ENCODE results near the gene IQGAP2.
"Not testable (repeated sequence)": the region's sequence is repeated elsewhere in the genome, so short reads cannot be mapped to it uniquely, and the experiment has no call there.

Gene IQGAP2

DNA sequence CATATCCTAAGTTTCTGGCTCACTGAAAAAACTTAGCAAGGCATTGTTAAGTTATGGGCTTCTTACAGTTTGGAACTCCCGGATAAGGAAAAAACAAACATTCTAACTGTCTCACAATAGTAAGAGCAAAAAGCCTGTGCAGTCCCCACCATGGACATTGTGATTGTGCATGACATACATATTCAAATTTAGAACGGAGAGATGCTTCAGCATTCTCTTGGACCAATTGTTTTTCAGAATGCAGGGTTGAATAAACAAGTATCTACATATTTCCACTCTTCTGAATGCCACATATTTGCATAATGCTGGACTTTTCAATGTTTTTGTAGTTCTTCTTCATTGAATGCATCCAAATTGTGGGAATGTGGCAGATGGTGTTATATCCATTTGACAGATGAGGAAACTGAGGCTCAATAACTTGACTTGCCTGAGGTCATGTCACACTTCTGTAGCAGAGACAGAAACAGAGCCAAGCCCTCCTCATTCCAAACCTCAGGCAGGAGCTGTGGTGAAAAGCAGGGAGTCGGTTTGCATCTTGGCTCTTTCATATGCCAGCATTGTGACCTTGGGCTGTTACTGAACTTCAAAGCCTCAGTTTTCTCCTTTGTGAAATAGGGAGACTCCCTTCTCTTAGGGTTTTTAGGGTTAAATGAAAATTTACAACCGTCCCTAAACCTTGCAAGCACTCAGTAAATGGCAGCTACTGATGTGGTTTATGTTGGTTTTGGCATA, 95.1 kb downstream of the IQGAP2 start:
- no peak overlapping the region for H3K4me3 ChIP-seq (ENCODE audit: low read depth in 1 of 2, low read length in 2 of 2)
- no peak overlapping the region for H3K27ac ChIP-seq (ENCODE audit: low read depth, low read length)
- no peaks in the 10 kb centered on the region for H3K27me3 ChIP-seq (ENCODE audit: control insufficient read depth in 1 of 2, insufficient read depth in 2 of 2, low read length in 2 of 2)
- no peak overlapping the region for H3K9ac ChIP-seq (ENCODE audit: low read length)
- no peaks in the 10 kb centered on the region for H3K36me3 ChIP-seq (ENCODE audit: insufficient read depth, low read length)
- no peaks in the 10 kb centered on the region for H3K4me1 ChIP-seq (ENCODE audit: insufficient read depth, low read length)
- H3K9me3 ChIP-seq (ENCODE audit: low read length), result no peaks in the 10 kb centered on the region

DNA sequence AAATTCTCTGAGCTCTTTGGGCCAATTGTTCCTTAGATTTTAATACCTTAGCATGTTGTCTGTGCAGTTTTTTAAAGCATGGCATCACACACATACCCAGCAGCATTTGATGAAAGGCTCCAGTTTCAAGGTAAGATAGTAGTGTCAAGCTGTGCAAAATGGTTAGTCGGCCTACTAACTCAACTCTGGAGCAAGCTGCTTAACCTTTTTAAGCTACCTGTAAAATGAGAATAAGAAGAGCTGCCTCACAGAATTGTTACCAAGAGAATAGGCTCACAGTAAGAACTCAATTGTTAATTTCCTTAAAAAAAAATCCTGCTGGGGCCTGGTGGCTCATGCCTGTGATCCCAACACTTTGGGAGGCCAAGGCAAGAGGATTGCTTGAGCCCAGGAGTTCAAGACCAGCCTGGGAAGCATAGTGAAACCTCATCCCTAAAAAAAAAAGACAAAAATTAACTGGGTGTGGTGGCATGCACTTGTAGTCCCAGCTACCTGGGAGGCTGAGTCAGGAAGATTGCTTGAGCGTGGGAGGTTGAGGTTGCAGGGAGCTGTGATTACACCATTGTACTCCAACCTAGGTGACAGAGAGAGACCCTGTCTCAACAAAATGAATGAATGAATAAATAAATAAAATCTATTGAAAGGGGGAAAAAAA, 96.5 kb downstream of the IQGAP2 start:
- Histone ChIP-seq H3K9me3 (ENCODE audit: low read length) (no peaks in the 10 kb centered on the region), H3K4me3 (ENCODE audit: low read depth in 1 of 2, low read length in 2 of 2) (no peak overlapping the region), H3K27ac (ENCODE audit: low read depth, low read length) (no peak overlapping the region), H3K9ac (ENCODE audit: low read length) (no peak overlapping the region), H3K4me1 (ENCODE audit: insufficient read depth, low read length) (no peaks in the 10 kb centered on the region), H3K27me3 (ENCODE audit: control insufficient read depth in 1 of 2, insufficient read depth in 2 of 2, low read length in 2 of 2) (no peaks in the 10 kb centered on the region), H3K36me3 (ENCODE audit: insufficient read depth, low read length) (no peaks in the 10 kb centered on the region)

DNA sequence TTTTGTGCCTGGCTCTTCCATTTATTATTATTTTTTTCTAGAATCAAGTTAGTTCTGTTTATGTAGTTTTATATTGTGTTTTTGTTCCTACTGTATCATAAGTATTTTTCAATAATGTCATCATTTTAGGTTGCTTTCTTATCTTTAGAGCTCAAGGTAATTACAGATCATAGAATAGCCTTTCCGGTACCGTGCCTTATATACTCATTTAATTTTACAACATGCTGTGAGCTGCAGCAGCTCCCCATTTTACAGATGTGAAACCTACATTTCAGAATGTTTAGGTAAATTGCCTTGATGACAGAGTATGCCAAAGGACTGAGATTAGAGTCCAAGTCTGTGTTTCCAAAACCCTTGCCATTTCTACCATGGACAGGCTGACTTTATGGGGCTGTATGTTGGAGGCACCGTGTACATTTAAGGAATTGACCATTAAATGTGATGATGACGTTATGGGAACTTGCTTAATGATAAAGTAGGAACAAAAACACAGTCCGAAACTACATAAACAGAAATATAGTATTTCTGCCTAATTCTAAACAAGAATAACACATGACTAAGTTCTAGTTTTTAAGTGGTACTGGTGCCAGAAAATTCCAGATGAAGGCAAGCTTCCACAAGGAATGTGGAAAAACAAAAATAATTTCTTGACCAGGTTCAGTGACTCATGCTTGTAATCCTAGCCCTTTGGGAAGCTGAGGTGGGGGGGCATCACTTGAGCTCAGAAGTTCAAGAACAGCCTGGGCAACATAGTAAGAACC, 97.7 kb downstream of the IQGAP2 start:
- H3K9me3 ChIP-seq (ENCODE audit: low read length), result no peaks in the 10 kb centered on the region
- H3K4me1 ChIP-seq (ENCODE audit: insufficient read depth, low read length), result no peaks in the 10 kb centered on the region
- no peak overlapping the region for H3K27ac ChIP-seq (ENCODE audit: low read depth, low read length)
- no peaks in the 10 kb centered on the region for H3K36me3 ChIP-seq (ENCODE audit: insufficient read depth, low read length)
- H3K4me3 ChIP-seq (ENCODE audit: low read depth in 1 of 2, low read length in 2 of 2), result no peak overlapping the region
- no peak overlapping the region for H3K9ac ChIP-seq (ENCODE audit: low read length)
- no peaks in the 10 kb centered on the region for H3K27me3 ChIP-seq (ENCODE audit: control insufficient read depth in 1 of 2, insufficient read depth in 2 of 2, low read length in 2 of 2)

DNA sequence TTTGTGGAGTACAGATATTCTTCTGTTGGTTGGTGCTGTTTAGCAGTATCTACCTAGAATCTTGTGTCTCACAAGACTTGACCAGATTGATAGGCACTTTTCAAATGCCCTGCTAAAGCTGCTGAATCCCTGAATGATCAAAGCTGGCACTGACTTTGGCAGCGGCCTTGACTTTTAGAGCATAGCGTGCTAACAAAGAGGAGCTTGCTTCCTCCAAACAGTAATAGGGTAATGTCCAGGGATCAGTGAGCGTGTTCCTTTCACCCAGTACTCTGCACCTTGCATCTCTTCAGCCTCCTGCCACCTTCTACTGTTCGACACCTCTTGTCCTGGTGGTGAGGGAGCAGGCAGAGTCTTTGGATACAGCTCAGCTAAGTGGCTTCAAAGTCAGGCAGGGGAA, 100.8 kb downstream of the IQGAP2 start:
- no peak overlapping the region for H3K4me3 ChIP-seq (ENCODE audit: low read depth in 1 of 2, low read length in 2 of 2)
- no peaks in the 10 kb centered on the region for H3K4me1 ChIP-seq (ENCODE audit: insufficient read depth, low read length)
- H3K36me3 ChIP-seq (ENCODE audit: insufficient read depth, low read length), result no peaks in the 10 kb centered on the region
- H3K27me3 ChIP-seq (ENCODE audit: control insufficient read depth in 1 of 2, insufficient read depth in 2 of 2, low read length in 2 of 2), result no peaks in the 10 kb centered on the region
- H3K9ac ChIP-seq (ENCODE audit: low read length), result no peak overlapping the region
- no peak overlapping the region for H3K27ac ChIP-seq (ENCODE audit: low read depth, low read length)
- H3K9me3 ChIP-seq (ENCODE audit: low read length), result no peaks in the 10 kb centered on the region

DNA sequence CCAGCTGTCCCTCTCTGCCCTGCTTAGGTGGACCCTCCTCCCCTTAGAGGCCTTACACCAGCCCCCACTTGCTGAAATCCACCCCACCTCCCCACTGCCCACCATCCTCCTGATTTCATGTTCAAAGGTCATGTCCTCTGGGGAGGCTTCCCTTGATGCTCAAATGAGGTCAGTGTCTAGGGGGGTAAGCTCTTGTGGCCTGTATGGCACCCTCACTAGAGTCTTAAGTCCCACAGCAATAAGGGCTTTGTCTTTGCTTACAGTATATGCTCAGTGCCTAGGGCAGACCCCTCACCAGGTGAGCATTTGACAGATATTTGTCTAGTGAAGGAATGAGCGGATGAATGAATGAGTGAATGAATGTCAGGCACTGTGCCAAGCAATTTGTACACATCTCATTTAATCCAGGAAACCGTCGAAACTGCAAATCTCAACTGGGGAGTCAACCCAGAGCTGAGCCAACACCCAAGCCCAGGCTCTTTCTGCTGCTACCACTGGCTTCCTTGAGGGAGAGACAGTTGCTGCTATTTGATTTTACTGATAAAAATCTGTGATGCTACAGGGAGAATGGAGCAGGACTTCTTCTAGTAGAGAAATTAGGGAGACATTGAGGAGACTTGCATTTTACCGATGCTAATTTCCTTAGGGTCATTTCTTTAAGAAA, 101.9 kb downstream of the IQGAP2 start:
- Histone ChIP-seq H3K9me3 (ENCODE audit: low read length) (no peaks in the 10 kb centered on the region), H3K27me3 (ENCODE audit: control insufficient read depth in 1 of 2, insufficient read depth in 2 of 2, low read length in 2 of 2) (no peaks in the 10 kb centered on the region), H3K27ac (ENCODE audit: low read depth, low read length) (no peak overlapping the region), H3K4me3 (ENCODE audit: low read depth in 1 of 2, low read length in 2 of 2) (no peak overlapping the region), H3K36me3 (ENCODE audit: insufficient read depth, low read length) (no peaks in the 10 kb centered on the region), H3K9ac (ENCODE audit: low read length) (no peak overlapping the region), H3K4me1 (ENCODE audit: insufficient read depth, low read length) (no peaks in the 10 kb centered on the region)

DNA sequence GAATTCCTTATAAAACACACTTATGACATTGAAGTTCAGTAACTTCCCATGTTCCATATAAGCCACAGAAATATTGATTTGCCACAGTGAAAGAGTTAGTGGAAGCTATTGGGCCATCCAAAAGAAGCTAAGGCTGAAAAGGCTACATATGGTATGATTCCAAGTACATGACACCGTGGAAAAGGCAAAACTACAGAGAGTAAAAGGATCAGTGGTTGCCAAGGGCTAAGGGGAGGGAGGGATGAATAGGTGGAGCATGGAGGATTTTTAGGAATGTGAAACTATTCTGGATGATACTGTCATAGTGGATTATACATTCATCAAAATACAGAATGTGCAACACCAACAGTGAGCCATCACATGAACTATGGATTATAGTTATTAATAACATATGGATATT, 110.4 kb downstream of the IQGAP2 start:
- H3K9me3 ChIP-seq (ENCODE audit: low read length), result no peaks in the 10 kb centered on the region
- H3K4me3 ChIP-seq (ENCODE audit: low read depth in 1 of 2, low read length in 2 of 2), result no peak overlapping the region
- H3K4me1 ChIP-seq (ENCODE audit: insufficient read depth, low read length), result no peaks in the 10 kb centered on the region
- H3K27ac ChIP-seq (ENCODE audit: low read depth, low read length), result no peak overlapping the region
- no peak overlapping the region for H3K9ac ChIP-seq (ENCODE audit: low read length)
- H3K27me3 ChIP-seq (ENCODE audit: control insufficient read depth in 1 of 2, insufficient read depth in 2 of 2, low read length in 2 of 2), result no peaks in the 10 kb centered on the region
- no peaks in the 10 kb centered on the region for H3K36me3 ChIP-seq (ENCODE audit: insufficient read depth, low read length)

DNA sequence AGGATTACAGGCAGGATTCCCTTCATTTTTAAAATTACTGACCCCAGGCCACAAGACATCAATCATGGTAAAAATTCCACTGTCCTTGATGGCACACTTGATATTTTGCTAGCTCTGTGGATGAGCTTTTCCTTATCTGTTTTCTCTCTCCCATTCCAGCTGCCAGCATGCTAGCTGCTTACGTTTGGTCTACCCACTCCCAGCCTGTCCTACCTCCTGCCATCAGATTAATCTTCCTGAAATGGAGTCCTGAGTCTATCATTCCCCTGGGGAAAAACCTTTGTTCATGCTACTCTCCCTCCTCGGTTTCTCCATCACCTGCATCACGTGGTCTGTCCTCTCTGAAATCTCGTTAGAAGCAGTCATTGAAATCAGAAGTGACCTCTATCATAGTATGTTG, 111.2 kb downstream of the IQGAP2 start:
- H3K27me3 ChIP-seq (ENCODE audit: control insufficient read depth in 1 of 2, insufficient read depth in 2 of 2, low read length in 2 of 2), result no peaks in the 10 kb centered on the region

DNA sequence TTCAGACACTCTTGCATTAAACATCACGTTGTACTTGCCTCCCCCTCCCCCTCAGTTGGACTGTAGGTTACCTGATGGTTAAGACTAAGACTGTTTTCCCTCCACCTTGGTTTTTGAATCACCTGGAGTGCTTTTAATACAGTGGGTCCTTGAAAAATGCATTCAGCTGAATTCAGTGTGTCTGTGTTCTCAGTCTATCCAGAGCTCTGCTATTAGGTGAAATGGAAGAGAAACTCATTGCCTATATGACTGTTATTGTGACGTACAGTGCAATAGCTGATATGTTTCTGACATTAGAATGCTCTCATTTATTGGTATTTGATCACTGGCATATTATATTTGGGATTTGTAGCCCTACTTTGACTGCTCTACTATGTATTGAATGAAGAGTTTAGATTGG, 111.6 kb downstream of the IQGAP2 start:
- Histone ChIP-seq H3K4me3 (ENCODE audit: low read depth in 1 of 2, low read length in 2 of 2) (no peak overlapping the region), H3K27ac (ENCODE audit: low read depth, low read length) (no peak overlapping the region), H3K27me3 (ENCODE audit: control insufficient read depth in 1 of 2, insufficient read depth in 2 of 2, low read length in 2 of 2) (no peaks in the 10 kb centered on the region), H3K9me3 (ENCODE audit: low read length) (no peaks in the 10 kb centered on the region), H3K4me1 (ENCODE audit: insufficient read depth, low read length) (no peaks in the 10 kb centered on the region), H3K9ac (ENCODE audit: low read length) (no peak overlapping the region), H3K36me3 (ENCODE audit: insufficient read depth, low read length) (no peaks in the 10 kb centered on the region)

More for the DNA sequence above, 111.2 kb downstream of the IQGAP2 start:
- H3K4me3 ChIP-seq (ENCODE audit: low read depth in 1 of 2, low read length in 2 of 2), result no peak overlapping the region
- no peak overlapping the region for H3K27ac ChIP-seq (ENCODE audit: low read depth, low read length)
- H3K36me3 ChIP-seq (ENCODE audit: insufficient read depth, low read length), result no peaks in the 10 kb centered on the region
- H3K4me1 ChIP-seq (ENCODE audit: insufficient read depth, low read length), result no peaks in the 10 kb centered on the region
- no peaks in the 10 kb centered on the region for H3K9me3 ChIP-seq (ENCODE audit: low read length)
- no peak overlapping the region for H3K9ac ChIP-seq (ENCODE audit: low read length)

DNA sequence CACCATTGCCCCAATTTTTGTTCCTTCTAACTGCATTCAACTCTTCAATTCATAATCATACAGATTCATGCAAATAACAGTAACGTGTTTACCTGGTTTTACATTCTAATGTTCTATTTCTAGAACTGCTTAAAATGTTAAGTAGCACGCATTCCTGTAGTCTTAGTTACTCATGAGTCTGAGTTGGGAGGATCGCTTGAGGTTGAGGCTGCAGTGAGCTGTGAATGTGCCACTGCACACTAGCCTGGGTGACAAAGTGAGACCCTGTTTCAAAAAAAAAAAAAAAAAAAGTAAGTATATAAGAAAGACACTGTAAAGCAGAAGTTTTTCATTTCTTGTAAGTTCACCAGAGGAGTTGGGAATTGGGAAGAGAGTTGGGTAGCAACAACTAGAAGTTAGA, 114.2 kb downstream of the IQGAP2 start:
- no peak overlapping the region for H3K4me3 ChIP-seq (ENCODE audit: low read depth in 1 of 2, low read length in 2 of 2)
- H3K36me3 ChIP-seq (ENCODE audit: insufficient read depth, low read length), result no peaks in the 10 kb centered on the region
- H3K9ac ChIP-seq (ENCODE audit: low read length), result no peak overlapping the region
- H3K4me1 ChIP-seq (ENCODE audit: insufficient read depth, low read length), result no peaks in the 10 kb centered on the region
- no peaks in the 10 kb centered on the region for H3K9me3 ChIP-seq (ENCODE audit: low read length)
- no peak overlapping the region for H3K27ac ChIP-seq (ENCODE audit: low read depth, low read length)
- H3K27me3 ChIP-seq (ENCODE audit: control insufficient read depth in 1 of 2, insufficient read depth in 2 of 2, low read length in 2 of 2), result no peaks in the 10 kb centered on the region

DNA sequence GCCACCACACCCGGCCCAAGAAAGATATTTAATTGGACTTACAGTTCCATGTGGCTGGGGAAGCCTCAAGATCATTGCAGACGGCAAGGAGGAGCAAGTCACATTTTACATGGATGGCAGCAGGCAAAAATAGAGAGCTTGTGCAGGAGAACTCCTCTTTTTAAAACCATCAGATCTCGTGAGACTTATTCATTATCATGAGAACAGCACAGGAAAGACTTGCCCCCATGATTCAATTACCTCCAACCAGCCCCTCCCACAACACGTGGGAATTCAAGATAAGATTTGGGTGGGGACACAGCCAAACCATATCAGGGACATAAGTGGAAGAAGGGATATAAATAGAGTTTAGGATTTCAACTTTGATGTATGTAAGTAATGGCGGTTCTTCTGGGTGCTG, 115.2 kb downstream of the IQGAP2 start:
- H3K36me3 ChIP-seq (ENCODE audit: insufficient read depth, low read length); H3K4me1 ChIP-seq (ENCODE audit: insufficient read depth, low read length); H3K27ac ChIP-seq (ENCODE audit: low read depth, low read length); H3K4me3 ChIP-seq (ENCODE audit: low read depth in 1 of 2, low read length in 2 of 2); H3K9ac ChIP-seq (ENCODE audit: low read length); H3K27me3 ChIP-seq (ENCODE audit: control insufficient read depth in 1 of 2, insufficient read depth in 2 of 2, low read length in 2 of 2); H3K9me3 ChIP-seq (ENCODE audit: low read length): not testable (repeated sequence)

DNA sequence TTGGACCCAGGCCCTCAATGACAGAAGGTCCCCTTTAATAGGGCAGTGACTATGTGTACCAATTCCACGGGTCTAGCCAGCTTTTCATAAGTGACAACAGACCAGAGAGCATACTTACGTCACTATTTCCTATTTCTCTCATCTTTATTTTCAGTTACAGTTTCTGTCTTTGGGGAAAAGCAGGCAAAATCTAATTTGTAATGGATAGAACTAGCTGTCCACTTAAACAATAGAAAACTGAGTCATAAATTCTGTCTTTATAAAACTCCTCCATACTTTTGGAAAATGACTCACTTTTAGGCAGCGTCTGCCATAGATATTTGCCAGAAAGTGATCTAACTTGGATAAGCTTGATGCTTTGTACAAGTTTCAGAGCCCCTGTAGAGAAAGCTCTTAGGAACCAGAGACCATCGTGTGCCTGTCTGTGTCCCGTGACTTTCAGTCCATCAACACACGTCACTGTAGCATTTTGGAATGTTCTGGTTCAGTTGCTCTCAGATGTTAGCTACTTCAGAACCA, 118.2 kb downstream of the IQGAP2 start:
- Histone ChIP-seq H3K4me3 (ENCODE audit: low read depth in 1 of 2, low read length in 2 of 2) (no peak overlapping the region), H3K27ac (ENCODE audit: low read depth, low read length) (no peak overlapping the region), H3K9ac (ENCODE audit: low read length) (no peak overlapping the region), H3K4me1 (ENCODE audit: insufficient read depth, low read length) (no peaks in the 10 kb centered on the region), H3K36me3 (ENCODE audit: insufficient read depth, low read length) (no peaks in the 10 kb centered on the region), H3K9me3 (ENCODE audit: low read length) (no peaks in the 10 kb centered on the region), H3K27me3 (ENCODE audit: control insufficient read depth in 1 of 2, insufficient read depth in 2 of 2, low read length in 2 of 2) (no peaks in the 10 kb centered on the region)
